A673 (cell line): Measurements from ENCODE around the gene TRRAP. TPM values are rescaled to one million over a fixed set of nuclear protein-coding genes. Genes with fewer than 3 reads are reported as not detected.

Experiments used
- BruUV-seq: library from RNA; stranded (reverse); fragments of 400-500 nt; replicated peaks from 2 replicates; lab custom pipeline; 2021; lab: Mats Ljungman, UMichigan
- CTCF ChIA-PET: fragments of 300-600 bp; sonication (Branson Sonifier 250); formaldehyde crosslinking; loops from one replicate; lab custom pipeline; 2022; ENCODE audit warnings: antibody characterized with exemption; lab: Charles Lee
- POLR2A ChIA-PET: fragments of 300-600 bp; sonication (Branson Sonifier 250); formaldehyde crosslinking; loops from one replicate; lab custom pipeline; 2022; ENCODE audit warnings: antibody characterized with exemption; ENCODE audit not compliant: low non-redundant PET; lab: Charles Lee
- DNase-seq: peaks from one replicate; pipeline ENCODE4 v3.0.0-alpha.2; 2015; ENCODE audit warnings: low spot score
- H3K27ac ChIP-seq: fragments of 200-600 bp; sonication (generic); 2 replicates; pipeline ENCODE4 v1.5.1; 2016; ENCODE audit warnings: mixed run types, low read depth, mild to moderate bottlenecking, mixed read lengths, antibody characterized with exemption, low read length; ENCODE audit not compliant: poor library complexity, severe bottlenecking
- H3K27me3 ChIP-seq: fragments of 200-600 bp; sonication (generic); replicated peaks from 2 replicates; pipeline ENCODE4 v1.6.1; 2017; ENCODE audit warnings: mixed run types, low read depth, mild to moderate bottlenecking, mixed read lengths, antibody characterized with exemption, low read length; ENCODE audit not compliant: insufficient read depth, poor library complexity
- H3K36me3 ChIP-seq: fragments of 200-600 bp; sonication (generic); 2 replicates; pipeline ENCODE4 v1.6.1; 2016; ENCODE audit warnings: mixed run types, mild to moderate bottlenecking, mixed read lengths, antibody characterized with exemption, low read length; ENCODE audit not compliant: insufficient read depth, poor library complexity, severe bottlenecking
- H3K4me1 ChIP-seq: fragments of 200-600 bp; sonication (generic); 2 replicates; pipeline ENCODE4 v1.6.1; 2017; ENCODE audit warnings: mixed run types, mild to moderate bottlenecking, mixed read lengths, antibody characterized with exemption, low read length; ENCODE audit not compliant: insufficient read depth, poor library complexity, severe bottlenecking
- H3K4me3 ChIP-seq: fragments of 200-600 bp; sonication (generic); 2 replicates; pipeline ENCODE4 v1.5.1; 2016; ENCODE audit warnings: low read depth, mixed run types, mild to moderate bottlenecking, mixed read lengths, low read length; ENCODE audit not compliant: poor library complexity, severe bottlenecking
- H3K9me3 ChIP-seq: fragments of 200-600 bp; sonication (generic); 2 replicates; pipeline ENCODE4 v1.6.1; 2016; ENCODE audit warnings: mixed run types, low read depth, mild to moderate bottlenecking, mixed read lengths, antibody characterized with exemption, low read length; ENCODE audit not compliant: poor library complexity, severe bottlenecking
- EZH2 ChIP-seq: fragments of 200-600 bp; sonication (generic); IDR thresholded peaks from 2 replicates; pipeline ENCODE4 v1.6.1; 2017; ENCODE audit warnings: borderline replicate concordance, low read depth, mild to moderate bottlenecking, mixed read lengths, antibody characterized with exemption, low read length; ENCODE audit not compliant: poor library complexity, severe bottlenecking
- intact Hi-C: fragments of 100-400 bp; cut with micrococcal nuclease; formaldehyde crosslinking; loops from one replicate; pipeline ENCODE4 v1.10.0; 2022; ENCODE audit not compliant: unreplicated experiment
- total RNA-seq: library from RNA; stranded (reverse); gene quantifications from 2 replicates; pipeline ENCODE4 v1.2.3, GENCODE V29; 2021
- TF ChIP-seq, protein P1 (sequence below): fragments of 300-800, 200-600 bp; sonication (generic); conservative IDR thresholded peaks from 2 replicates; pipeline ENCODE4 v1.5.1; 2017; ENCODE audit warnings: low read depth, mild to moderate bottlenecking, antibody characterized with exemption, low read length, moderate library complexity, mixed read lengths

The TRRAP gene
- total RNA-seq, 1 experiment from 2014 or later = 50.2 TPM

DNA sequence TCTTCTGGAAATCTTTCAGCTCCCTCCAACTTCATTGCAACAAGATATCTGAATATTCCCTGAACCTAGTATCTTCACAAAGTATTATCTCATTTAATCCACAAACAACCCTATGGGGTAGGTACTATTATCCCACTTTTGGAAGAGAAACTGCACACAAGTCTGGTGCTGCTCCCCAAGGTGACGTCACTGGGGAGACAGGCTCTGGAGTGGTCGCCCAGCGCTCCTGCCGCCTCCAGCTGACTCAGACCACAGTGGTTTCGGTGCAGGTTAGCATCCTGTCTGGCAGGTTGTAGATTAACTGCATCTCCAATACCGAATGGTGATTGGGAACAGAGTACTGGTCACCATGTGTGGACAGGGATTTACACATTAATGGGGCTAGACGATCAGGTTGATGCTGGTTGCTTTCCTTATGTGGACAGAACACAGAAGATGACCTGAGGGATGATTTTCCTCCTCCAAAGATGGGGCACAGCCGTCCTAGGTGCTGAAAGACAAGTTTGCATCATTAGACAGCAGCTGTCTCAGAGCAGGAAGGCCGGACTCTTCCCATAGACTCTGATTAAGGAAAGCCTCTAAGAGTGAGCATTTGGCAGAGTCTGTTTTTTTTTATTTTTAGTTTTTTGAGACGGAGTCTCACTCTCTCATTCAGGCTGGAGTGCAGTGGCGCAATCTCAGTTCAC lies 128.6 kb downstream of the TRRAP start:
- no peaks in the 10 kb centered on the region for H3K27me3 ChIP-seq
- intact Hi-C loops = no loop called here
- H3K36me3 ChIP-seq = peaks cover 68% of the 10 kb centered on the region
- no TSS peak for BruUV-seq
- H3K27ac ChIP-seq = no peak overlapping the region
- CTCF ChIA-PET = no interaction called here
- POLR2A ChIA-PET = interaction anchor here (0.7 kb wide), 1 partner anchor 29 kb away, joined by 10 read pairs; no protein-coding TSS in a partner anchor
- TF ChIP-seq, protein P1, sequence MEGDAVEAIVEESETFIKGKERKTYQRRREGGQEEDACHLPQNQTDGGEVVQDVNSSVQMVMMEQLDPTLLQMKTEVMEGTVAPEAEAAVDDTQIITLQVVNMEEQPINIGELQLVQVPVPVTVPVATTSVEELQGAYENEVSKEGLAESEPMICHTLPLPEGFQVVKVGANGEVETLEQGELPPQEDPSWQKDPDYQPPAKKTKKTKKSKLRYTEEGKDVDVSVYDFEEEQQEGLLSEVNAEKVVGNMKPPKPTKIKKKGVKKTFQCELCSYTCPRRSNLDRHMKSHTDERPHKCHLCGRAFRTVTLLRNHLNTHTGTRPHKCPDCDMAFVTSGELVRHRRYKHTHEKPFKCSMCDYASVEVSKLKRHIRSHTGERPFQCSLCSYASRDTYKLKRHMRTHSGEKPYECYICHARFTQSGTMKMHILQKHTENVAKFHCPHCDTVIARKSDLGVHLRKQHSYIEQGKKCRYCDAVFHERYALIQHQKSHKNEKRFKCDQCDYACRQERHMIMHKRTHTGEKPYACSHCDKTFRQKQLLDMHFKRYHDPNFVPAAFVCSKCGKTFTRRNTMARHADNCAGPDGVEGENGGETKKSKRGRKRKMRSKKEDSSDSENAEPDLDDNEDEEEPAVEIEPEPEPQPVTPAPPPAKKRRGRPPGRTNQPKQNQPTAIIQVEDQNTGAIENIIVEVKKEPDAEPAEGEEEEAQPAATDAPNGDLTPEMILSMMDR = no peak
- no peak for TF ChIP-seq EZH2
- H3K4me3 ChIP-seq = no peak overlapping the region
- H3K4me1 ChIP-seq = no peaks in the 10 kb centered on the region
- H3K9me3 ChIP-seq = no peaks in the 10 kb centered on the region
- no peak for DNase-seq

DNA sequence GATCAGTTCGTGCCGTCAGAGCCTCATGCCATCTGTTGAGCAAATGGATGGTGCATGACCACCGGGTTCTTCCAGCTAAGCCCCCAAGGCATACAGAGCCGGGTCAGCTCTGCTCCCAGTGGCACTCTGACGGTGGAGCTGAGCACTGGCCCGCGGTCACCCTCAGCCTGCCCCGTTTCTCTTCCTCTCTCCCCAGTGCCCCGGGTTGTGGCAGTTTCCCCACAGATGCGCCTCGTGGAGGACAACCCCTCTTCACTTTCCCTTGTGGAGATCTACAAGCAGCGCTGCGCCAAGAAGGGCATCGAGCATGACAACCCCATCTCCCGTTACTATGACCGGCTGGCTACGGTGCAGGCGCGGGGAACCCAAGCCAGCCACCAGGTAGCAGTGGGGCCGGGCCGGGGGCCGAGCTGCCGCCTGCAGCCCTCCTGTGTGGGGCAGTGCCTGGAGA lies 129.9 kb downstream of the TRRAP start:
- H3K9me3 ChIP-seq = no peaks in the 10 kb centered on the region
- H3K36me3 ChIP-seq = peaks cover 78% of the 10 kb centered on the region
- no TSS peak for BruUV-seq
- CTCF ChIA-PET = no interaction called here
- no peak overlapping the region for H3K27ac ChIP-seq
- H3K4me3 ChIP-seq = no peak overlapping the region
- H3K4me1 ChIP-seq = no peaks in the 10 kb centered on the region
- DNase-seq = no peak
- no peaks in the 10 kb centered on the region for H3K27me3 ChIP-seq
- TF ChIP-seq, protein P1 = no peak
- TF ChIP-seq EZH2 = no peak
- POLR2A ChIA-PET = no interaction called here
- intact Hi-C loops = no loop called here

DNA sequence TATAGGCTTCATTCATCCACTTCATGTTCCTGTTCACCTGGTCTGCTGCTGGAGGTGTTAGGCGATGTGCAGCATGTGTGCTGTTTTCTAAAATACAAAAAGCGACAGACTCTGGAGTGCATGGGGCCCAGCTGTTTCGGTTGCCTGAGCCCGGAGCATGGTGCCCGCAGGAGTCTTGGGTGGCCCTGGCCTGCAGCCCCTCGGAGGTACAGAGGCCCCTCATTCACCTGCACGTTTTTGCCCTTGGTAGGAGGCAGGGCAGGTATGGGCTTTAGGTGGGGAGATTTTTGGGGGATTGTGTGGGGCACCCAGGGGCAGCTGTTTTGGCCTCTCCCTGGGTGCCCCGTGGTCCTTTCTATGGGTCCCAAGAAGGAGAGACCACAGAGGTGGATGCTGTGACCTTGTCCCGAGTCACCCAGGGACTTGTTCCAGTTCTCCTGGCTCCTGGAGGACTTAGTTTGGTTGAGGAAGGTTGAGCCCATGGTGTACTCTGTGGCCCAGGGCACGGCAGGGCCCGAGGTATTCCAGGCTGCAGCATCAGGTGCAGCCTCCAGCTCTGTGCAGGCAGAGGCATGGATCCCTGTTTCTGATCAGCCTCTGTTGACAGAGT lies 130.7 kb downstream of the TRRAP start:
- Histone ChIP-seq H3K27ac (no peak overlapping the region), H3K27me3 (no peaks in the 10 kb centered on the region), H3K4me3 (no peak overlapping the region), H3K9me3 (no peaks in the 10 kb centered on the region), H3K36me3 (peaks cover 83% of the 10 kb centered on the region), H3K4me1 (no peaks in the 10 kb centered on the region)
- ChIA-PET CTCF (no interaction called here), POLR2A (no interaction called here)
- intact Hi-C loops = no loop called here
- no peak for TF ChIP-seq EZH2
- no TSS peak for BruUV-seq
- DNase-seq = no peak

- TF ChIP-seq, protein P1 = no peak
- TF ChIP-seq EZH2 = no peak
- intact Hi-C loops = no loop called here
- Histone ChIP-seq H3K36me3 (peaks cover 73% of the 10 kb centered on the region), H3K4me3 (no peak overlapping the region), H3K27me3 (no peaks in the 10 kb centered on the region), H3K4me1 (no peaks in the 10 kb centered on the region), H3K27ac (no peak overlapping the region), H3K9me3 (no peaks in the 10 kb centered on the region)
- no TSS peak for BruUV-seq
- no peak for DNase-seq
- CTCF ChIA-PET = no interaction called here
- POLR2A ChIA-PET = no interaction called here
Measured at GRCh38 chr7:99010281-99010680, 131.9 kb downstream of the TRRAP start.
